Renal pelvis (tissue), 12 donors: ENCODE data around the gene ATP5PB. TPM values are rescaled to one million over a fixed set of nuclear protein-coding genes. Genes with fewer than 3 reads are reported as not detected.

Experiments used
- DNase-seq: peaks from one replicate; pipeline ENCODE4 v3.0.0-alpha.2; 2013
- long read RNA-seq, 16 experiments: transcript quantifications; one replicate each; lab custom pipeline, GENCODE V29; 2026
- polyA plus RNA-seq, 3 donors: library from polyadenylated mRNA; unstranded; fragments of 120-200 nt; gene quantifications; one replicate each; pipeline ENCODE4 v1.2.1, GENCODE V29; 2013; ENCODE audit not compliant: insufficient read length in 3 of 3

The ATP5PB gene, protein sequence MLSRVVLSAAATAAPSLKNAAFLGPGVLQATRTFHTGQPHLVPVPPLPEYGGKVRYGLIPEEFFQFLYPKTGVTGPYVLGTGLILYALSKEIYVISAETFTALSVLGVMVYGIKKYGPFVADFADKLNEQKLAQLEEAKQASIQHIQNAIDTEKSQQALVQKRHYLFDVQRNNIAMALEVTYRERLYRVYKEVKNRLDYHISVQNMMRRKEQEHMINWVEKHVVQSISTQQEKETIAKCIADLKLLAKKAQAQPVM
- 100 to 1,000 TPM; 332 to 399 (median 357) TPM for polyA plus RNA-seq
- long read RNA-seq, donor 1, transcript ATP5PB-201 (6 exons, 1,040 nt) = minor isoform, 7 of 155 reads
- long read RNA-seq, donor 1, transcript ATP5PB-202 (7 exons, 3,156 nt) = major isoform, 126 of 155 reads
- long read RNA-seq, donor 1, partial matches to known transcripts = 12 of 155 reads
- long read RNA-seq, donor 1, other reads (novel, unspliced or antisense) = 10 of 155 reads
- long read RNA-seq, donor 2, transcript ATP5PB-202 (7 exons, 3,156 nt) = major isoform, 167 of 203 reads
- long read RNA-seq, donor 2, transcript ATP5PB-201 (6 exons, 1,040 nt) = minor isoform, 7 of 203 reads
- long read RNA-seq, donor 2, partial matches to known transcripts = 24 of 203 reads
- long read RNA-seq, donor 2, other reads (novel, unspliced or antisense) = 5 of 203 reads
- long read RNA-seq, donor 3, transcript ATP5PB-202 (7 exons, 3,156 nt) = major isoform, 122 of 156 reads
- long read RNA-seq, donor 3, partial matches to known transcripts = 21 of 156 reads
- long read RNA-seq, donor 3, other reads (novel, unspliced or antisense) = 10 of 156 reads
- long read RNA-seq, donor 4, transcript ATP5PB-202 (7 exons, 3,156 nt) = major isoform, 166 of 268 reads
- long read RNA-seq, donor 4, partial matches to known transcripts = 29 of 268 reads
- long read RNA-seq, donor 4, other reads (novel, unspliced or antisense) = 73 of 268 reads
- long read RNA-seq, donor 5, transcript ATP5PB-202 (7 exons, 3,156 nt) = major isoform, 84 of 104 reads
- long read RNA-seq, donor 5, partial matches to known transcripts = 18 of 104 reads
- long read RNA-seq, donor 5, other reads (novel, unspliced or antisense) = 0 of 104 reads
- long read RNA-seq, donor 6, transcript ATP5PB-202 (7 exons, 3,156 nt) = major isoform, 85 of 132 reads
- long read RNA-seq, donor 6, partial matches to known transcripts = 39 of 132 reads
- long read RNA-seq, donor 6, other reads (novel, unspliced or antisense) = 6 of 132 reads
- long read RNA-seq, donor 7, transcript ATP5PB-202 (7 exons, 3,156 nt) = major isoform, 168 of 249 reads
- long read RNA-seq, donor 7, transcript ATP5PB-201 (6 exons, 1,040 nt) = minor isoform, 6 of 249 reads
- long read RNA-seq, donor 7, partial matches to known transcripts = 69 of 249 reads
- long read RNA-seq, donor 7, other reads (novel, unspliced or antisense) = 6 of 249 reads
- long read RNA-seq, donor 8, transcript ATP5PB-202 (7 exons, 3,156 nt) = major isoform, 53 of 60 reads
- long read RNA-seq, donor 8, partial matches to known transcripts = 6 of 60 reads
- long read RNA-seq, donor 8, other reads (novel, unspliced or antisense) = 0 of 60 reads
- long read RNA-seq, donor 9, transcript ATP5PB-201 (6 exons, 1,040 nt) = minor isoform, 5 of 234 reads
- long read RNA-seq, donor 9, transcript ATP5PB-202 (7 exons, 3,156 nt) = major isoform, 184 of 234 reads
- long read RNA-seq, donor 9, partial matches to known transcripts = 40 of 234 reads
- long read RNA-seq, donor 9, other reads (novel, unspliced or antisense) = 5 of 234 reads
- long read RNA-seq, donor 10, transcript ATP5PB-202 (7 exons, 3,156 nt) = major isoform, 98 of 140 reads
- long read RNA-seq, donor 10, partial matches to known transcripts = 33 of 140 reads
- long read RNA-seq, donor 10, other reads (novel, unspliced or antisense) = 7 of 140 reads
- long read RNA-seq, donor 11, transcript ATP5PB-202 (7 exons, 3,156 nt) = major isoform, 89 of 125 reads
- long read RNA-seq, donor 11, partial matches to known transcripts = 29 of 125 reads
- long read RNA-seq, donor 11, other reads (novel, unspliced or antisense) = 5 of 125 reads
- long read RNA-seq, donor 12, transcript ATP5PB-202 (7 exons, 3,156 nt) = major isoform, 153 of 211 reads
- long read RNA-seq, donor 12, partial matches to known transcripts = 54 of 211 reads
- long read RNA-seq, donor 12, other reads (novel, unspliced or antisense) = 0 of 211 reads
- long read RNA-seq, donor 13, transcript ATP5PB-202 (7 exons, 3,156 nt) = major isoform, 58 of 66 reads
- long read RNA-seq, donor 13, partial matches to known transcripts = 7 of 66 reads
- long read RNA-seq, donor 13, other reads (novel, unspliced or antisense) = 0 of 66 reads
- long read RNA-seq, donor 14 = 0 reads
- long read RNA-seq, donor 15, transcript ATP5PB-201 (6 exons, 1,040 nt) = minor isoform, 5 of 215 reads
- long read RNA-seq, donor 15, transcript ATP5PB-202 (7 exons, 3,156 nt) = major isoform, 165 of 215 reads
- long read RNA-seq, donor 15, partial matches to known transcripts = 40 of 215 reads
- long read RNA-seq, donor 15, other reads (novel, unspliced or antisense) = 5 of 215 reads
- long read RNA-seq, donor 16, transcript ATP5PB-201 (6 exons, 1,040 nt) = minor isoform, 5 of 245 reads
- long read RNA-seq, donor 16, transcript ATP5PB-202 (7 exons, 3,156 nt) = major isoform, 186 of 245 reads
- long read RNA-seq, donor 16, partial matches to known transcripts = 47 of 245 reads
- long read RNA-seq, donor 16, other reads (novel, unspliced or antisense) = 7 of 245 reads

DNA sequence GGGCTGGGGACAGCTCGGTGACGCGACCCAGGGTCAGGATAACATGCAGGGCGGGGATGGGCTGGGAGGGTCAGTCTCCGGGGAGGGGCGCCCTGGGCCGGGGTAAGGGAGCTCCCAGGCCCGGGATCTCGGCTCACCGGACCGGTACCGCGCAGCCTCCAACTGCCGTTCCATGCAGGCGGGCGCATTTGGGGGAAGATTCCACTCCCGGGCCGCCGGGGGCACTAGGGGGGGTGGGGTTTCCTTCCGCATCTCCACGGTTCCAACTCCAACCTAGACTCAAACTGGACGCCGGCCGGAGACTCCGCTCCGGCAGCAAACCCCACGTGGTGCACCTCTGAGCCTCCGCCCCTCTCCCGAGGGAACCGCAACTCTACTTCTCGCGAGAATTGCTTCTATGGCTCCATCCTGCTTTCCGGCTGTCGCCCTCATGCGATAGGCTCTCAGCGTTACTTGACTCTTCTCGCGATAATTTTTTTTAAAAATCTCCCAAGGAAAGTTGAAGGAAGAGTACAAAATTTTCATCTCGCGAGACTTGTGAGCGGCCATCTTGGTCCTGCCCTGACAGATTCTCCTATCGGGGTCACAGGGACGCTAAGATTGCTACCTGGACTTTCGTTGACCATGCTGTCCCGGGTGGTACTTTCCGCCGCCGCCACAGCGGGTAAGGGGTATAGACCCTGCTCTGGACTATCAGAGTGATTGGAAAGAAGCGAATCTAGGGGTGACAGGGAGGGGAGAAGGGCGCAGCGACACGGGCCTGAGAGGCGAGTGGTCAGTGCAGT, at the start of gene ATP5PB, which contains the start of gene WDR77:
TSS of gene ATP5PB (plus strand) at position 547 of the 785 bp plus-strand sequence. CDS start at position 625, 78 bp downstream.
TSS of gene WDR77 (minus strand) at position 339 of the 785 bp plus-strand sequence. CDS start at position 252, 87 bp downstream.
- peak; percentile 99 for DNase-seq

DNA sequence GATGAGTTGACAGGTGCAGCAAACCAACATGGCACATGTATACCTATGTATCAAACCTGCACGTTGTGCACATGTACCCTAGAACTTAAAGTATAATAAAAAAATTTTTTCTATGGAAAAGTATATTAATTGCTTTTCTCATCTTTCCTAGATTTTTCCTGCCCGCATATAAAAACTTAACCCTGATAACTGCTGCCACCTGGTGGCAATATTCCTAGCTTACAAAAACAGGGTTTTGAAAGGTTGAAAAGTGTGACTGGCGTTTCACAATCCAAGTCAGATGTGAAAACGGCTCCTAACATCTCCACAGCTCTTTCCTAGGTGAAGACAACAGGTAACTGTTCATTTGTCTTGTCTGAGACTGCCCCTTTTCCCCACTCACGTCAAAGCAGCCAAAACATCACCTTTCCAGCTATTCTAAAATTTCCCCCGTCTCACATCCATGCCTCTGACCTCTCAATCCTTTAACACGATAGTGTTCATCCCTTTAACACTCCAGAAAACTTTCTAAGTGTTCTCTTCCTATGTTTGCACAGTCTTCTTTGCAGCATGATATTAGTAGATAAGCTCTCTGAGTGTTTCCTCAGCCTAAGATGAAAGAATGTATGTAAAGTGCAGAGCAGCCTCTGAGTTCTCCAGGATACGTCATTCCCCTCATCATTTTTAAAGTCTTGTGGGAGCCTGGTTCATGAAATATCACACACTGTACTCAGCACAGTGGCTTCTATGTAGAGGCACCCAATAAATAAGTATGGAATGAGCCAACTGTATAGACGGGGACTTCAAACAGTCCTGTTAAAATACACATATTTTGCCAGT, 49.3 kb upstream of the ATP5PB start:
- DNase-seq = peak; percentile 24

DNA sequence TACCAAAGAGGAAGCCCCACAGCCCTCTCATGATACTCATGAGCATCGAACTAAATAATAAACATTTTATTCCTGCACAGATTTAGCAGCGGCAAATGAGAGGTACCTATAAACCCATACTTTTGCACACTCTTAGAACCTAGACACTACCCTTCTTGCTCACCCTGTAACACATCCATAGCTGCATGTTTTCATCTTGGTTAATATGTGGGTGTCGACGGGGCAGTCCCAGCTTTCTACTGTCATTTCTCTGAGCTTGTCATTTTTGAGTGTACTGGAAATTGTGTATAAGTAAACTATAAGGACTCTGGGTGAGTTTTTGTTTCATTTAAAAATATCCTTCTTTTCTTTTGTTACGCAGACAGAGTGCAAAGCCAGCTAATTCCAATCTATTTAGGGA, 47.2 kb upstream of the ATP5PB start:
- DNase-seq = no peak

DNA sequence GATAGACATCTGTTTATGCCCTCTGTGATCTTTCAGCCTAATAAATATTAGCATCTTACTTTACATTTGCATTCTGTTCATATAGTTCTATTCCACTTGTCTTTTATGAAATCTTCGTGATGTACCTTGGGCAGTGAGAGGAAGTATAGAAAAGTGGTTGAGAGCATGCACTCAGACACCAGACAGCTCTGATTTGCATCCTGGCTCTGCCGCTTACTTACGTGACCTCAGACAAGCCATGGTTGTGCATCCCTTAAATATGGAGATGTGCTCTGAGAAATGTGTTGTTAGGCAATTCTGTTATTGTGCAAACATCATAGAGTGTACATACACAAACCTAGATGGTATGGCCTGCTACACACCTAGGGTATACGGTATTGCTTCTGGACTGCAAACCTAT, 44.7 kb upstream of the ATP5PB start:
- no peak for DNase-seq

DNA sequence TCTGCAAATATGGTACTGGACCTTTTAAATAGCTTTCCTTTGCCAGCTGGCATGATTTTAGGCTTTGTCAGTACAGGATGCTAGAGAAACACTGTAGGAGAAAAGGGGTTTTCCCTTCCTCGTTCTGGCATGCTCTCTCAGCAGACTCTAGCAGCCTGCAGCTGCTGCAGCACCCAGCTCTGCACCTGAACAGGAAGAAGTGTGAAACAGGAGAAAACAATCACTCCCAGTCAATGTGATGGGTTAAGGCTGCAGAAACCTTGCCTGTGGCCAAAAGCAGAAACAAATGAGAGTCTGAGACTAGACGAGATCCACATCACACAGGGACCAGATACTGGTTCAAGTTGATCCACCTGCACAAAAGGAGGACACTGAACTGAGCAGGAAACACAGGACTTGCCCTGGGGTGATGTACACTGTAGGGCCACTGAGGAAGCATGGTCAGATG, 42.9 kb upstream of the ATP5PB start:
- no peak for DNase-seq

DNA sequence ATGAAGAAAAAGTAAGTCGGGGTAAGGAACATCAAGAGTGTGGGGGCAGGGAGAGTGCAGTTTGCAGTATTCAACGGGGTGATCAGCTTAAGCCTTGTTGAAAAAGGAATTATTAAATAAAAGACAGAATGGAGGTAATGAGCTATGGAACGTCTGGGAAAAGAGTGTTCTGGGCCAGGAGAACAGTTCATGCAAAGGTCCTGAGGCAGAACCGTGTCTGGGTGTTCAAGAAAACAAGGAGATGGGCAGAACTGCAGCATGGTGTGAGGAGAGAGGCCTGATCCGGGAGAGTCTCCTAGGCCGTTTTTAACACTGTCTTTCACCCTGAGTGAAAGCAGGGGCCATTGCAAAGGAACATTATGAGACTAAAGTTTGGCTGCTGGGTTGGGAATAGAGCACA, 42.0 kb upstream of the ATP5PB start:
- no peak for DNase-seq

DNA sequence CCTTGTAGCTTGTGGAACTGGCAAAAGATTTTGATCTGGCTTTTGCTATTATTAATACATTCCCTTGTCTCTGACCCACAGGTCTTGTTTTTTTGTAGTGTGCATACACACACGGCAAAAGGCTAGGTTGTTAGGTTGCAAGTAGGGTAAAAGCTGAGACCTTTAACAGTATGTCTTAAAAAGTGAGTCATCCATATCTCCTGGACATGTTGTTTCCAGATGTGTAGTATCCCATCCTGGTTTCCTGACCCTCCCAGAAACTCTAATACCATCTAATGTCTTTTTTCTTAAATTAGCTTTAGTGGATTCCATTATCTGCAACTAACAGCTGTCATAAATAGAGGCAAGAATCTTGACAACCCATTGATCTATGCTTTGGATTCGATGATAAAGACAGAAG, 36.4 kb upstream of the ATP5PB start:
- DNase-seq = no peak

DNA sequence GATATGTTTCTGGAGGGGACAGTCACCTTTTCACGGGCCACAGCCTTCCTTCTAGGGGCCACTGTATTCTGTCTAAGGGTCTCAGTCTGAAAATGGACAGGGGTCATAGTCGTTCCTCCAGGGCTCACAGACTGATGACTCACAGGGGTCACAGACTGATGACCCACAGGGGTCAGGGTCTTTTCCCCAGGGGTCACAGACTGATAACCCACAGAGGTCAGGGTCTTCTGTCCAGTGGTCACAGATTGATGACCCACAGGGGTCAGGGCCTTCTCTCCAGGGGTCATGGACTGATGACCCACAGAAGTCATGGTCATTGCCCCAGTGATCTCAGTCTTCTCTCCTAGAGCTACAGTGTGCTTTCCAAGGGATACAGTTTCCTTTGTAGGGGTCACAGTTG, 34.5 kb upstream of the ATP5PB start:
- no peak for DNase-seq

DNA sequence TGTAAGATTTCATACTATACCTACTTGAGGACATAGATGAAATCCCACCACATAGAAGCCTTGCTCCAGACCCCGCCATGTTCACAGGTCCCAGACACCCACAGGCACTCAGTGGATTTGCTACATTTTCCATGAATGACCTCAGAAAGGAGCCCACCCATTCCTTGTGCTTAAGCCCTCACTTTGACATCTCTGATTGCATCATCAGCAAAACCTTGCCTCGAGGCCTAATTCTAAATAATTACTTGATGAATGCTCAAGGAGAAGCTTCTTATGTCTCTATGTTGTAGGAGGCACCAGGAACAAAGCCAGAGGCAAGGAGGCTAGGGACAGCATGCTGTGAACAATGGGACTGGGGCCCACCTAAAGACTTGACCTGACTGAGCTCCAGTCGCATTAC, 33.8 kb upstream of the ATP5PB start:
- no peak for DNase-seq

DNA sequence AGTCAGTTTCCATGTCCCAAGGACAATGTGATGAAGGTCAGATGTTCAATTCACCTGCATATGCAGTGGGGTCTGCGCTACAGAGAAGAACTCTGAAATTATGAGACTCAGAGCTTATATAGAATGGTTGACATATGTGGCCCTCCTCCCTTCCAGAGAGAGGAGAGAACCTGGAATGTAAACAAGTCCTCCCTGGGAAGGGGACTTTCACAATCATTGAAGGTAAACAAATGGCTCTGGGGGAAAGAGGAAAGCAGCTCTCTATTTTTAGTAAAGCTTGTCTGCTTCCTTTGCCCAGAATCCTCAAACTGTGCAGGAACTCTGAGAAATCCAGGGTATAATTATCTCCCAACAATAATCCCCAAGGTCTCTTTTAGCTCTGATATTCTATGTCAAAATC, 31.5 kb upstream of the ATP5PB start:
- DNase-seq = no peak

DNA sequence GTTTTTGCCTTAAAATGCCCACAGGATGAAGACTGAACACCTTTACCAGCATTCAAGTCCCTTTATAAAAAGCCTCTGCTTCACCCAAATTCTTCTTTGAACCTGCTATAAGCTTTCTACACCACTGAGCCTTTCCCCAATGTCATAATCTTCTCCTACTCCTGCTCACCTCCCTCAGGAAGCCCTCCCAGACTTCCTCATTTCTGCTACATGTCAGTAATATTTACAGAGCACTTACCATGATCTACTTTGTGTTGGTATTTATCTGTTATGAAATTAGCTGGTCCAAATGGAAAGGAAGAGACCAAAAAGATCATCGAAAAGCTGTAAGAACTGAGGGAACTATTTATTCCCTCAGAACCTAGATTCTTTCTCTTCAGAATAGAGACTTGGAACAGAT, 30.2 kb upstream of the ATP5PB start:
- no peak for DNase-seq

DNA sequence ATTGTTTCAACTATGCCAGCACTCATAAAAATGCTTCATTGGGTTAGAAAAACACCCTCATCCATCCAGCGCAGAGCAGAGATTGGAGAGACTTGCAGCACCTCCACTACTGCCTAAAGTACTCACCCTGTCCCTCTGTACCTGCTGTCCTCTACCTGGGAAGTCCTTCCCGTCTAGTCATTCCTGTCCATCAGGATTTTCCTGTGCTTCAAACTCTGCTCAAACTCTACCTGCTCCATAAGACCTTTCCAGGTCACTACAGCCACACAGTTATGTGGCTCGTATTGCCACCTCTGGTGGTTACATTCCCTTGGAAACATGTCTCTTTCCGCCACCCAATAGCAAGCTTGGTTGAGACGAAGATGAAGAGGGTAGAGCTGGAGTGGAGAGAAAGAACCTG, 28.9 kb upstream of the ATP5PB start:
- no peak for DNase-seq

DNA sequence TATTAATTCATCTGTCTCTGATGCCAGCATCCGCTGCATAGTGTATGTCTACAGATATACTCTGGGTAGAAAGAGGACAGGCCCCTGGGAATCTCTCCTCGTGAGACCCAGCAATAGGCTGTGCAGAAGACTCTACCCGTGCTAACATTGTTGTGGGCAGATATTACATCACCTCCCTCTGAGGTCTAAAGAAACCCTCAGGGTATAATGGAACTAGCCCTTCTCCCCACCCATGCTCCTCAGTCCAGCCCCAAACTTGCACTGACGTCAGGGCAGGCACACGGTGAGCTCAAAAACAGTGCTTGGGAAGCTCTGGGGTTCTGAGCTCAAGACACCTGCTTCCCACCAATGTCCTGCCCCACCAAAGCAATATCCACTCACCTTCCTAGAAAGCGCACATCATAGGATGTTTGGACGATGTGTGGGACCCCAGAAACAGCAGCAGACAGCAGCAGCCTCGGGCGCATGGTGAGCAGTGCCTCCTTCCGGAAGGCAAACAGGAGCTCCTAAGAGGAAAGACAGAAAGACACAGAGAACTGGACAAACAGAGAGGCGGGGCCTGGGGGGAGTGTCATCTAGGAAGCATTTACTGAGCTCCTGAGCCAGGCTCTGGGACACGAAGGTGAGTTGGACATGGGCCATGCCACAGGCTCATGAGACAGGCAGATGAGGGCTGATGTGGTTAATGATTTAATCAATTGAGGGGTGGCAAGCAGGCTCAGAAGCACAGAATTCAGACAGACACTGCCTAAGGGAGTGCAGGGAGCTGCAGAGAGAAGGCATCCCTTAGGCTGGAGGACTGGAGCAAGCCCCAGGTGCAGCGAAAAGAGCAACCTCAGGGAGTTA, 26.5 kb upstream of the ATP5PB start:
- no peak for DNase-seq

DNA sequence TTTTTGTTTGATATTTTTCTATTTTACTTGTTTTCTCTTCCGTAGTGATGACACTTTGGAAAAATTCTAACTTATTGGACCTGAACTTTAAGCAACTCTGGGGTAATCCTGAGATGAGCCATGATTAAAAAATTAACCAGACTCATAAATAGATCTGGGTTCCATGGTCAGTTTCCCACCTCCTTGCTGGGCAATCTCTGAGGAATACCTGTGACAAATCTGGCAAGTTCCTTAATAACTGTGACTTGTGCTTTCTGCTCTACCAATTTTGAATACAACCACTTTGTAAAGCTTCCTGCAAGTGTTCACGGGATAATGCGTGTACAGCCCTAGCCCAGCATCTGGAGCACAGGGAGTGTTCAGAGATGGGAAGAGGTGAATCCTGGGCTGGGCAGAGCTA, 25.0 kb upstream of the ATP5PB start:
- no peak for DNase-seq

DNA sequence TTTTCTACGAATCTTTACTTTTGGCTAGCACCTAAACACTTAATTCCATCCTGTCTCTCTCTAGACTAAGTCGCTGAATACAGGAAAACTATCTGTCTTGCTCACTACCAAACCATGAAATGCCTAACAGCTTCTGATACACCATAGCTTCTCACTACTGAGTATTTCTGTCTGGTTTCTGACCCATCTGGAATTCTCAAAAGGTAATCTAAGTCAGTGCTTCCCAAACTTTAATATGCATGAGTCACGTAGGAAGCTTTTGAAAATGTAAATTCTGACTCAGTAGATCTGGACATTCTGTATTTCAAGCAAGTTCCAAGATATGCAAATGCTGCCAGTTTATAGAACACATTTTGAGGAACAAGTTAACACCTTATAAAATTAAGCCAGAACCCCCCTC, 12.5 kb upstream of the ATP5PB start:
- no peak for DNase-seq
